ENCODE measurements around the gene C11orf86.
A peak's percentile ranks its signal among the peaks of the same experiment; 100 is the strongest.
"Not testable (repeated sequence)": the region's sequence is repeated elsewhere in the genome, so short reads cannot be mapped to it uniquely, and the experiment has no call there.

C11orf86 gene

GRCh38 chr11:66999555-66999954 is 24.5 kb downstream of the C11orf86 start:
- peaks cover 11% of the 10 kb centered on the region for H3K27me3 Mint-ChIP-seq
- no peaks in the 10 kb centered on the region for H3K4me1 Mint-ChIP-seq
- H3K4me3 Mint-ChIP-seq: no peak overlapping the region
- DNase-seq (no peak), ATAC-seq (no peak)
- H3K9me3 Mint-ChIP-seq: no peaks in the 10 kb centered on the region
- no peak overlapping the region for H3K27ac Mint-ChIP-seq

DNA sequence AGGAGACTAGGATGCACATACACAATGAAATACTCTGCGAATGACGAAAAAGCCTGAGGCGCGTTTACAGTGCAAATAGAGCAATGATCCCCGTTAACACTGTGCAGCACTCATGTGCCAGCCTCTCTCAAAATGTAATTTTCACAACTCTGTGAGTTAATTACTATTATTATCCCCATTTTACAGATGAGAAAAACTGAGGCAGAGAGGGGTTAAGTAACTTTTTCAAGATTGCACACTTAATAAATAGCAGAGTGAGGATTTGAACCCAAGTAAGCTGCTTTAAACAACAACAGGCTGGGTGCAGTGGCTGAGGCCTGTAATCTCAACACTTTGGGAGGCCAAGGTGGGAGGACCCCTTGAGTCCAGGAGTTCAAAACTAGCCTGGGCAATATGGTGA is 26.2 kb downstream of the C11orf86 start:
- peaks cover 11% of the 10 kb centered on the region for H3K27me3 Mint-ChIP-seq
- no peak overlapping the region for H3K4me3 Mint-ChIP-seq
- no peak for DNase-seq
- no peaks in the 10 kb centered on the region for H3K9me3 Mint-ChIP-seq
- H3K4me1 Mint-ChIP-seq: peaks cover 3% of the 10 kb centered on the region
- ATAC-seq: no peak
- H3K27ac Mint-ChIP-seq: no peak overlapping the region

GRCh38 chr11:67002297-67002913 is 27.3 kb downstream of the C11orf86 start:
- Mint-ChIP-seq H3K27me3 (peaks cover 3% of the 10 kb centered on the region), H3K4me1 (peaks cover 11% of the 10 kb centered on the region)

GRCh38 chr11:67002921-67003411 is 27.9 kb downstream of the C11orf86 start:
- DNase-seq (no peak), ATAC-seq (no peak)
- no peaks in the 10 kb centered on the region for H3K9me3 Mint-ChIP-seq
- no peak overlapping the region for H3K27ac Mint-ChIP-seq
- no peaks in the 10 kb centered on the region for H3K27me3 Mint-ChIP-seq
- no peak overlapping the region for H3K4me3 Mint-ChIP-seq
- H3K4me1 Mint-ChIP-seq: peaks cover 11% of the 10 kb centered on the region

More at GRCh38 chr11:67002297-67002913, 27.3 kb downstream of the C11orf86 start:
- no peak overlapping the region for H3K27ac Mint-ChIP-seq
- H3K4me3 Mint-ChIP-seq: no peak overlapping the region
- DNase-seq (no peak), ATAC-seq (no peak)
- no peaks in the 10 kb centered on the region for H3K9me3 Mint-ChIP-seq

- H3K27me3 Mint-ChIP-seq, H3K27ac Mint-ChIP-seq, H3K4me3 Mint-ChIP-seq, ATAC-seq, DNase-seq, H3K9me3 Mint-ChIP-seq: not testable (repeated sequence)
- H3K4me1 Mint-ChIP-seq: peaks cover 11% of the 10 kb centered on the region
These were observed 30.1 kb downstream of the C11orf86 start for GRCh38 chr11:67005200-67005599.

- peak; percentile 17 to 52 for DNase-seq
- H3K4me1 Mint-ChIP-seq: peaks cover 11% of the 10 kb centered on the region
- peaks cover 9% of the 10 kb centered on the region for H3K27me3 Mint-ChIP-seq
- H3K27ac Mint-ChIP-seq: no peak overlapping the region
- H3K4me3 Mint-ChIP-seq: no peak overlapping the region
- H3K9me3 Mint-ChIP-seq: no peaks in the 10 kb centered on the region
- peak; percentile 45 for ATAC-seq
These were observed 31.2 kb downstream of the C11orf86 start for GRCh38 chr11:67006029-67006884.

- Mint-ChIP-seq H3K9me3 (no peaks in the 10 kb centered on the region), H3K27ac (no peak overlapping the region), H3K4me3 (no peak overlapping the region), H3K4me1 (peaks cover 11% of the 10 kb centered on the region), H3K27me3 (peaks cover 9% of the 10 kb centered on the region)
- DNase-seq (no peak), ATAC-seq (no peak)
These were observed 32.0 kb downstream of the C11orf86 start for GRCh38 chr11:67007126-67007525.

DNA sequence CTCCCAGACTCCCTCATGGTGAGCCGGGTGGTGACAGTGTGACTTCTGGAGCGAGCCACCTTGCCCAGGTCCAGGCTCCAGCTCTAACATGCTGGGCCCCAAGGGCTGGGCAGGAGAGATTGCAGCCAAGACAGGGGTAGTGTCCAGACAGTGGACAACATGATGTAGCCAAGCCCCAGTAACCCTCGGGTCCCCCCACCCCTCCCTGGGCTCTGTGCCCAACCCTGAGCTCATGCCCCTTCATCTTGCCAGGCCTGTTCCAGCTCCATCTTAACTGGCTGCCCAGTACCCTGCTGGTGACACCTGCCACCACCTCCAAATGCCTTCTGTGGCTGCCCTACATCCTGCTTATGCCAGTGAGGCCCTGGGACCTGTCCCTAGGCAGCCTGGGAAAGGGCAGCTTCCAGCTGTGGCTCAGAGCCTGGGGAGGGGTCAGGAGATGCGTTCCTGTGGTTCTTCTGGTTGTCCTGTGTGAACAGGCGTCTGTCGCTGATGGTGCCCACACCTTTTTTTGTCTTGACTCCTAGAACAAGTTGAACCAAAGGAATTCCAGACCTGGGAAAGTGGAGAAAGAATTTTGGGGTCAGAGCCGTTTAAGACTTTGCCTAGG is 35.3 kb downstream of the C11orf86 start:
- peaks cover 26% of the 10 kb centered on the region for H3K27me3 Mint-ChIP-seq
- H3K4me3 Mint-ChIP-seq: no peak overlapping the region
- H3K9me3 Mint-ChIP-seq: no peaks in the 10 kb centered on the region
- H3K4me1 Mint-ChIP-seq: peaks cover 11% of the 10 kb centered on the region
- ATAC-seq: no peak
- no peak for DNase-seq
- no peak overlapping the region for H3K27ac Mint-ChIP-seq

DNA sequence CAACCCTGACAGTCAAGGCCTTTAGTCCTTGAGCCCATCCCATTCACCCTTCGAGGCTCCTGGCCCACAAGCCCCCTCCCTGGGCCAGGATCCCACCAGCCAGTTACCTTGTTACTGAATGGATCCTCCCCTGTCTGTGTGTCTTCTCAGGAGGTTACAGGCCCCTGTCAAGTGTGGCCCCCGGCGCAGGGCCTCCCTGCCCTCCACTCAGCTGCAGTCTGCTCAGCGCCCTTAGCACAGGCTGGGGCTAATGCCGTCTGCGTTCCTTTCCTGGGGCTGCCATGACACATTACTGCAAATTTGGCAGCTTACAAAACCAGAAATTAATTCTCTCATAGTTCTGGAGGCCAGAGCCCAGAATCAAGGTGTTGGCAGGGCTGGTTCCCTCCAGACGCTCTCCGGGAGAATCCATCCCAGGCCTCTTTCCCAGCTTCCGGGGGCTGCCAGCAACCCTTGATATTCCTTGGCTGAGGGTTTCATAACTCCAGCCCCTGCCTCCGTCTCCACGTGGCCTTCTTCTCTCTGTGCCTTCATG is 38.5 kb downstream of the C11orf86 start:
- ATAC-seq (no peak), DNase-seq (no peak)
- Mint-ChIP-seq H3K4me1 (no peaks in the 10 kb centered on the region), H3K27ac (peak overlapping the region in 1 of 2 donors; percentile 37), H3K27me3 (peaks cover 32% of the 10 kb centered on the region), H3K4me3 (no peak overlapping the region), H3K9me3 (peaks cover under 1 to 2% of the 10 kb centered on the region in 2 donors)

GRCh38 chr11:67014343-67014742 is 39.2 kb downstream of the C11orf86 start:
- H3K9me3 Mint-ChIP-seq: peaks cover 6 to 8% of the 10 kb centered on the region in 2 donors
- DNase-seq (no peak), ATAC-seq (no peak)
- H3K4me1 Mint-ChIP-seq: no peaks in the 10 kb centered on the region
- no peak overlapping the region for H3K27ac Mint-ChIP-seq
- peaks cover 30% of the 10 kb centered on the region for H3K27me3 Mint-ChIP-seq
- no peak overlapping the region for H3K4me3 Mint-ChIP-seq

DNA sequence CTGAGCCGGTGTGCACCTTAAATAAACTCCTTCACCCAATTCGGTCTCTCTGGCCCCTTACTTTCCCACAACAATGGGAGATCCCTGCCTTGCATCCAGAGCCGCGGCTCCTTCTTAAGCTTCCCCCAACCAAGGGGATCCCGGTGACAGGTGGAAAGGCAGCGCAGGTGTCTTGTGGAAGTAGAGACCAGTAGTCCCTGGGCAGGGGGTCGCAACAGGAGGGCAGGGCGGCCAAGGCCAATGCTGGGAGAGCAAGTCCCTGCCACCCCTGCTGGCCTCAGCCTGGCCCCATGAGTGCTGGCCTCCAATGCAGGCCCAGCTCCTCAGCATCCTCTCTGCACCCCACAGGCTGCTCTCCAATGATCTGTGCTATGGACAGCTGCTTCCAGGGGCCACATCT is 39.9 kb downstream of the C11orf86 start:
- Mint-ChIP-seq H3K9me3 (peaks cover 6 to 8% of the 10 kb centered on the region in 2 donors), H3K4me3 (no peak overlapping the region), H3K4me1 (no peaks in the 10 kb centered on the region), H3K27ac (no peak overlapping the region), H3K27me3 (peaks cover 28% of the 10 kb centered on the region)
- no peak for ATAC-seq
- DNase-seq: no peak

DNA sequence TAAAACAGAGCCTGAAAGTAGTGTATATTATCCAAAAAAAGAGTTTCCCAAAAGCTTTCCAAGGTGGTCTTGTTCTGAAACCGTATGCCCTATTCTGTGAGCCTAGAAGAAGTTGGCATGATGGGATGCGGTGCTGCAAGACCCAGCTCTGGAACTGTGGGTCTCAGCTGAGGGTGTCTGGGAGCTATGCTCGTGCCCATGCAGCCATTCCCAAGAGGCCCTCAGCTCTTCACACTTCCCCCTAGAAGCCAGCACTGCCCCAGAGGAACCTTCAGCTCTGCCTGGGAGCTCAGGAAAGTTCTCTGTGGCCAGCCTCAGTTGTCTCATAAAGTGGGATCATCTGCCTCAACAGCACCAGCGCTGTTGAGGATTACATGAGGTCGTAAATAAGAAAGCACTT is 41.4 kb downstream of the C11orf86 start:
- DNase-seq (no peak), ATAC-seq (no peak)
- Mint-ChIP-seq H3K9me3 (peaks cover 6 to 8% of the 10 kb centered on the region in 2 donors), H3K4me3 (no peak overlapping the region), H3K27ac (no peak overlapping the region), H3K4me1 (peaks cover 7% of the 10 kb centered on the region), H3K27me3 (peaks cover 39% of the 10 kb centered on the region)

- DNase-seq (peak in 1 of 2 donors; percentile 26), ATAC-seq (peak; percentile 59)
- H3K4me1 Mint-ChIP-seq: peaks cover 46% of the 10 kb centered on the region
- H3K9me3 Mint-ChIP-seq: peaks cover 6 to 8% of the 10 kb centered on the region in 2 donors
- no peak overlapping the region for H3K4me3 Mint-ChIP-seq
- H3K27ac Mint-ChIP-seq: no peak overlapping the region
- H3K27me3 Mint-ChIP-seq: peaks cover 60% of the 10 kb centered on the region
These were observed 45.8 kb downstream of the C11orf86 start for GRCh38 chr11:67020949-67021348.

DNA sequence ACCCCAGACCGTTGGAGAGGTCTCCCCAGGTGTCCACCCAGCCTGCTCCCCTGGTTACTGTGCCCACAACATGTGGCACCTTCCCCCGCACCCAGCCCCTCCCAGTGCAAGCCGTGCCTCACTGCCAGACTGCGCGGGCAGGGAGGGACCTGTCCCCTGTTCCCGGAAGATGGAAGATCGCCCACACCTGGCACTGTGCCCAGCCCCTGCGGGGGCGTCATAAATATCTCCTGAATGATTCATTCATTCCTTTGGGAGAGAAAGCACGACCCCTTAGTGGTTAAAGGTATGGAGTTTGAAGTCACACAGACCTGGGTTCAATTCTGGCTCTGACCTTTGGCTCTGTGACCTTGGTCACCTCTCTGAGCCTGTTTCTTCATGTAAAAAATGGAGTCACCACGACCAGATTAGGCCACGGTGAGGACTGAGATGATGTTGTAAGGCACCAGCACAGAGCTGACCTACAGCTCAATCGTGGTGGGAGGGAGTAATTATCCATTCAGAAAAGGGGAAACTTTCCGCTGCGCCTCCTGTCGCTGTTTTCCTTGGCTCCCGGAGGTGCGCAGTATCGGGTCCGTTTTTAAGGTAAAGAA is 47.3 kb downstream of the C11orf86 start:
- Mint-ChIP-seq H3K4me1 (peaks cover 46% of the 10 kb centered on the region), H3K4me3 (peak overlapping the region; percentile 21 to 56), H3K9me3 (peaks cover 6 to 8% of the 10 kb centered on the region in 2 donors), H3K27me3 (peaks cover 74% of the 10 kb centered on the region), H3K27ac (no peak overlapping the region)
- ATAC-seq: no peak
- no peak for DNase-seq

Data from stimulated activated naive CD8-positive, alpha-beta T cell treated with anti-CD3 and anti-CD28 coated beads, Interleukin-15, amount 100 ng/mL, for 72 hours (primary cell).